ENCODE results near the gene SCAMP3. TPM values are rescaled to one million over a fixed set of nuclear protein-coding genes. Genes with fewer than 3 reads are reported as not detected.
"Not testable (repeated sequence)": the region's sequence is repeated elsewhere in the genome, so short reads cannot be mapped to it uniquely, and the experiment has no call there.

SCAMP3 gene
- total RNA-seq, 1 donor from 2014 or later: 65.8 TPM

DNA sequence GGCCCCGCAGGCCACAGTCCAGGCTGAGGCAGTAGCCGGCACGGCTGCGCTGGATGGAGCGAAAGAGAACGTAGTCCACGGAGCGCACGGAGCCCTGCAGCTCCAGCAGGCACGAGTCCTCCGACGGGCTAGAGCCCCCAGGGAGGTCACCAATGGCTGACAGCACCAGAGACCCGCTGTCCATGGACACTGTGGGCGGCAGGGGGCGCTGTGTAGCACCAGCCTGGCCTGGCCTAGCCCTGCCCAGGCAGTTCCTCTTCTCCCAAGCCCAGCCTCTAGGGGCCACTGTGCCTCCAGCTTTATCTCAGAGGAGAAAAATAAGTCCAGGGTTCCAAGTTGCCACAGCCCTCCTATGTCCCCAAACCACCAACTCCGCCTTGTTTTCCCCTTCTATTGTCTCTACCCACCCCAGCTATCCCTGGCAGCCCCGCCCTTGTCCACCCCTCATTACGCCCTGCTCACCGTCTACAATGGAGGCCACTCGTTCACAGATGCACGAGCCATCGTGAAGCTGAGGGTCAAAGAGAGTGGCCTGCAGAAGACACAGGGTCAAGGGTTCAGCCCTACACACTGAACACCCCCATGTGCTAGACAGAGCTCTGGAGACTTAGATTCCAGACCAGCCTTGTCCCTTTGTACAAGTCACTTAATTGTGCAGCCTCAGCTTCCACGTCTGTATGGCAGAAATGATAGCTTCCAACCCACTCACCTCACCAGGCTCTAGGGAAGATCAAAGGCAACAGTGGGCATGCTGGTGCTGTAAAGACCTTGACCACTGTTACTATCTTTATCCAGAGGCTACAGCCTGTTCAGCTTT, 11.3 kb downstream of the SCAMP3 start:
- H3K27ac Mint-ChIP-seq (ENCODE audit: unreplicated experiment): peak overlapping the region; percentile 55
- peaks cover 11% of the 10 kb centered on the region for H3K9me3 Mint-ChIP-seq (ENCODE audit: unreplicated experiment)
- peaks cover 12% of the 10 kb centered on the region for H3K27me3 Mint-ChIP-seq (ENCODE audit: unreplicated experiment)
- DNase-seq: peak; percentile 100
- H3K4me3 Mint-ChIP-seq (ENCODE audit: unreplicated experiment): peak overlapping the region; percentile 64
- TF ChIP-seq, protein P1, sequence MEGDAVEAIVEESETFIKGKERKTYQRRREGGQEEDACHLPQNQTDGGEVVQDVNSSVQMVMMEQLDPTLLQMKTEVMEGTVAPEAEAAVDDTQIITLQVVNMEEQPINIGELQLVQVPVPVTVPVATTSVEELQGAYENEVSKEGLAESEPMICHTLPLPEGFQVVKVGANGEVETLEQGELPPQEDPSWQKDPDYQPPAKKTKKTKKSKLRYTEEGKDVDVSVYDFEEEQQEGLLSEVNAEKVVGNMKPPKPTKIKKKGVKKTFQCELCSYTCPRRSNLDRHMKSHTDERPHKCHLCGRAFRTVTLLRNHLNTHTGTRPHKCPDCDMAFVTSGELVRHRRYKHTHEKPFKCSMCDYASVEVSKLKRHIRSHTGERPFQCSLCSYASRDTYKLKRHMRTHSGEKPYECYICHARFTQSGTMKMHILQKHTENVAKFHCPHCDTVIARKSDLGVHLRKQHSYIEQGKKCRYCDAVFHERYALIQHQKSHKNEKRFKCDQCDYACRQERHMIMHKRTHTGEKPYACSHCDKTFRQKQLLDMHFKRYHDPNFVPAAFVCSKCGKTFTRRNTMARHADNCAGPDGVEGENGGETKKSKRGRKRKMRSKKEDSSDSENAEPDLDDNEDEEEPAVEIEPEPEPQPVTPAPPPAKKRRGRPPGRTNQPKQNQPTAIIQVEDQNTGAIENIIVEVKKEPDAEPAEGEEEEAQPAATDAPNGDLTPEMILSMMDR (IDR thresholded peaks at IDR 0.05; ENCODE audit: partially characterized antibody, unreplicated experiment): peak; percentile 98
- peaks cover 7% of the 10 kb centered on the region for H3K36me3 Mint-ChIP-seq (ENCODE audit: unreplicated experiment)
- peaks cover 22% of the 10 kb centered on the region for H3K4me1 Mint-ChIP-seq (ENCODE audit: low read depth, unreplicated experiment)

DNA sequence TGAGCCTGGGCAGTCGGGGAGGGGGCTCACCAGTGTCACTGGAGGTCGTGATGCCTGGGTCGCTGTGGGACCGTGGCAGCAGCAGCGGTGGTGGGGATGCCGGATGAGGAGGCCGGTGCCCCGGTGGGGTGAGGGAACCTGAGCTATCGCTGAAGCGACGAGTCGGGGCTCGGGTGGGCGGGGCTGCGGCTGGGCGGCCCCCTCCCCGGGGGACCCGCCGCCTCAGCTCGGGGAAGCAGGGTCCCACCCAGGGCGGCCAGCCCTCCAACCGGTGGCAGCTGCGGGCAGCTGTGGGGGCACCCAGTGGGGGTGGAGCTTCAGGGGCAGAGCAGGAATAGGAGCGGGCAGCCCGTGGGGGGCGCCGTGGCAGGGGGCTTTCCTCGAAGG, 11.9 kb downstream of the SCAMP3 start:
- peaks cover 7% of the 10 kb centered on the region for H3K36me3 Mint-ChIP-seq (ENCODE audit: unreplicated experiment)
- H3K9me3 Mint-ChIP-seq (ENCODE audit: unreplicated experiment): peaks cover 12% of the 10 kb centered on the region
- H3K4me3 Mint-ChIP-seq (ENCODE audit: unreplicated experiment): no peak overlapping the region
- TF ChIP-seq, protein P1 (IDR thresholded peaks at IDR 0.05; ENCODE audit: partially characterized antibody, unreplicated experiment): no peak
- H3K27me3 Mint-ChIP-seq (ENCODE audit: unreplicated experiment): peaks cover 14% of the 10 kb centered on the region
- H3K27ac Mint-ChIP-seq (ENCODE audit: unreplicated experiment): no peak overlapping the region
- peaks cover 24% of the 10 kb centered on the region for H3K4me1 Mint-ChIP-seq (ENCODE audit: low read depth, unreplicated experiment)
- DNase-seq: no peak

DNA sequence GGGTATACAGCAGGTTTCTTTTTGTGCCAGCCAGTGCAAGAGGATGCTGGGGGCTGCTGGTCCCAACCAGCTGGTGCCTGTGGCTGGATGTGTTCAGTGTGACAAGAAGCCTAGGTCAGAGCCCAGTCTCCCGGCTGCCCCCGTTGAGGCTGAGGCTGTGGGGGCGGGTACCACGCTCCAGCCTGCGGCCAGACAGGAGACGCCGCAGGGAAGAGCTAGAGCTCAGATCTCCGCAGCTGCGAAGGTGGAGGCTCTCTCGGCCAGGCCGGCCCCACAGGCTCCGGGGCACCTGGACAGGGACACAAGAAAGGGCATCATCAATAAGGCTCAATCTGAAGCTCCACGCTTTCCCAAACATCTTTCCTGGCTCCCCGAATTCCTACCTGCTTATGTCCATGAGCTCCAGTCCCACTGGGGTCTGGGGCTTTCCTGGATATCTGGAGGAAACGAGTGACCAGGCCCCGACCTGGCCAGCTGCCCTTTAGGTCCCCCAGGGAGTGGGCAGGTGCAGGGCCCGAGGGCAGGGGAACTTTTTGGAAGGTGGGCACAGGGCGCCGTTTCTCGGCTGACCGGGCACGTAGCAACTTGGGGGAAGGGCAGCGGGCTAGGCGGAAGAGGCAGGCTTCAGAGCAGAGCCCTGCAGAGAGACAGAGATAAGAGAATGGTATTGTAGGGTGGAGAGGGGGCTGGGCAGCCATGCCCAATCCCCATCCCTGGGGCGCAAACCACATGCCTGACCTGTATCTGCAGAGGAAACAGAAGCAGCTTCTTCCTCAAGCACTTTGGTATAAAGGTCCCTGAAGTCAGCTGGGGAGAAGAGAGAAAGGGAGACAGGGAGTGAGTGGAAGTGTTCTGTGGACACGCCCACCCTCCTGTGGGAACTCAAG, 14.2 kb downstream of the SCAMP3 start:
- peaks cover 15% of the 10 kb centered on the region for H3K9me3 Mint-ChIP-seq (ENCODE audit: unreplicated experiment)
- H3K27me3 Mint-ChIP-seq (ENCODE audit: unreplicated experiment): peaks cover 18% of the 10 kb centered on the region
- no peak overlapping the region for H3K4me3 Mint-ChIP-seq (ENCODE audit: unreplicated experiment)
- H3K27ac Mint-ChIP-seq (ENCODE audit: unreplicated experiment): no peak overlapping the region
- DNase-seq: no peak
- TF ChIP-seq, protein P1 (IDR thresholded peaks at IDR 0.05; ENCODE audit: partially characterized antibody, unreplicated experiment): no peak
- peaks cover 7% of the 10 kb centered on the region for H3K36me3 Mint-ChIP-seq (ENCODE audit: unreplicated experiment)
- peaks cover 16% of the 10 kb centered on the region for H3K4me1 Mint-ChIP-seq (ENCODE audit: low read depth, unreplicated experiment)

DNA sequence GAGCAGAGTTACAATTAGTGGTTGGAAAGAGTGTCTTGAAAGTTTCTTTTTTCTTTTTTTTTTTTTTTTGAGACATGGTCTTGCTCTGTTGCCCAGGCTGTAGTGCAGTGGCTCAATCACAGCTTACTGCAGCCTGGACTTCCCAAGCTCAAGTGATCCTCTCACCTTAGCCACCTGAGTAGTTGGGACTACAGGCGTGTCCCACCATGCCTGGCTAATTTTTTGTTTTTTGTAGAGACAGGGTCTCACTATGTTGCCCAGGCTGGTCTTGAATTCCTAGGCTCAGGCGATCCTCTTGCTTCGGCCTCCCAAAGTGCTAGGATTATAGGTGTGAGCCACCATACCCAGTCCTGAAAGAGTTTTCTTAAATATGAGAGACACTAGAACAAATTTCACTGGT, 15.4 kb downstream of the SCAMP3 start:
- H3K27me3 Mint-ChIP-seq (ENCODE audit: unreplicated experiment): peaks cover 16% of the 10 kb centered on the region
- peak overlapping the region; percentile 8 for H3K27ac Mint-ChIP-seq (ENCODE audit: unreplicated experiment)
- H3K9me3 Mint-ChIP-seq (ENCODE audit: unreplicated experiment): peaks cover 15% of the 10 kb centered on the region
- H3K36me3 Mint-ChIP-seq (ENCODE audit: unreplicated experiment); DNase-seq: not testable (repeated sequence)
- peak overlapping the region; percentile 8 for H3K4me3 Mint-ChIP-seq (ENCODE audit: unreplicated experiment)
- peaks cover 12% of the 10 kb centered on the region for H3K4me1 Mint-ChIP-seq (ENCODE audit: low read depth, unreplicated experiment)

DNA sequence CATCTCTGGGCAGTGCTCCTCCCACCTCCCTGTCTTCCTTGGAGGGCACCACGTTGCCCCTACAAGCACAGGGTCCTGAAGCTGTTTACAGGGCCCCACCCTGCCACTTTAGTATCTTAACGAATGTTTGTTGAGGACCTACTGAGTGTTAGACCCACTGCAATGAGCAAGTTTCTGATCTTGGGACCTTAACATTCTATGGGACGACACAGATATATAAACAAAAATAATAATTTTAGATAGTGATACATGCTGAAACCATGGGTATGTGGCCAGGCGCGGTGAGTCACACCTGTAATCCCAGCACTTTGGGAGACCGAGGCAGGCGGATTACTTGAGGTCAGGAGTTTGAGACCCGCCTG, 17.0 kb downstream of the SCAMP3 start:
- Mint-ChIP-seq H3K4me3 (ENCODE audit: unreplicated experiment) (peak overlapping the region; percentile 84), H3K27me3 (ENCODE audit: unreplicated experiment) (peaks cover 13% of the 10 kb centered on the region), H3K36me3 (ENCODE audit: unreplicated experiment) (peaks cover 7% of the 10 kb centered on the region), H3K27ac (ENCODE audit: unreplicated experiment) (peak overlapping the region; percentile 87), H3K4me1 (ENCODE audit: low read depth, unreplicated experiment) (peaks cover 14% of the 10 kb centered on the region), H3K9me3 (ENCODE audit: unreplicated experiment) (peaks cover 15% of the 10 kb centered on the region)
- no peak for DNase-seq
- TF ChIP-seq, protein P1 (IDR thresholded peaks at IDR 0.05; ENCODE audit: partially characterized antibody, unreplicated experiment): no peak
